AG04450 (cell line): ENCODE measurements around the gene RPTOR. TPM values are rescaled to one million over a fixed set of nuclear protein-coding genes. Genes with fewer than 3 reads are reported as not detected.

Source experiments
- CTCF ChIA-PET: fragments of 300-600, 350-600 bp; formaldehyde crosslinking; extraction: SDS; loops from one replicate; lab custom pipeline; 2022; ENCODE audit warnings: antibody characterized with exemption, inconsistent platforms; lab: Charles Lee
- POLR2A ChIA-PET: fragments of 350-600 bp; formaldehyde crosslinking; extraction: SDS; loops from one replicate; lab custom pipeline; 2021; ENCODE audit warnings: antibody characterized with exemption, inconsistent platforms; lab: Yijun Ruan, JAX
- DNase-seq: peaks from one replicate; pipeline ENCODE4 v3.0.0-alpha.2; 2011; ENCODE audit warnings: low read depth, low spot score
- H3K27ac ChIP-seq: one replicate; pipeline ENCODE4 v1.5.1; 2012; ENCODE audit warnings: low read depth, low read length, control low read depth
- H3K27me3 ChIP-seq: one replicate; pipeline ENCODE4 v1.6.0; 2012; ENCODE audit warnings: low read length; ENCODE audit not compliant: control insufficient read depth, insufficient read depth
- H3K4me3 ChIP-seq: 2 replicates; pipeline ENCODE4 v1.5.1; 2011; ENCODE audit warnings: mild to moderate bottlenecking, low read depth, low read length, control low read depth
- H3K9me3 ChIP-seq: 2 replicates; pipeline ENCODE4 v1.5.1; 2012; ENCODE audit warnings: low read length; ENCODE audit not compliant: control insufficient read depth, insufficient read depth
- CTCF ChIP-seq: IDR thresholded peaks from 2 replicates; pipeline ENCODE4 v1.5.1; 2011; ENCODE audit warnings: low read depth, low read length, control low read depth, inconsistent platforms
- polyA plus RNA-seq: library from polyadenylated mRNA; depleted of rRNA; stranded (reverse); fragments of >200 nt; gene quantifications from 2 replicates; pipeline ENCODE4 v1.2.3, GENCODE V29; 2011

Gene RPTOR
- polyA plus RNA-seq, 1 experiment: 6.2 TPM

GRCh38 chr17:80970762-80971703 lies 426.4 kb downstream of the RPTOR start:
- Histone ChIP-seq H3K27ac (no peak overlapping the region), H3K9me3 (peaks cover 7% of the 10 kb centered on the region; the same call in 1 of the 2 replicates), H3K27me3 (peaks cover 2% of the 10 kb centered on the region), H3K4me3 (no peak overlapping the region)
- TF ChIP-seq CTCF: no peak
- ChIA-PET CTCF (interaction anchor here (1.1 kb wide), 1 partner anchor 544 kb away, joined by 8 read pairs; no protein-coding TSS in a partner anchor), POLR2A (no interaction called here)
- no peak for DNase-seq

GRCh38 chr17:80971704-80972304 lies 427.2 kb downstream of the RPTOR start:
- no peak for DNase-seq
- Histone ChIP-seq H3K27ac (no peak overlapping the region), H3K4me3 (no peak overlapping the region), H3K27me3 (peaks cover 2% of the 10 kb centered on the region), H3K9me3 (no peaks in the 10 kb centered on the region; the same call in 1 of the 2 replicates)
- no peak for TF ChIP-seq CTCF
- POLR2A ChIA-PET: no interaction called here
- CTCF ChIA-PET: no interaction called here

GRCh38 chr17:80976701-80977100 lies 432.1 kb downstream of the RPTOR start:
- no peak for TF ChIP-seq CTCF
- CTCF ChIA-PET: no interaction called here
- Histone ChIP-seq H3K27me3 (no peaks in the 10 kb centered on the region), H3K9me3 (no peaks in the 10 kb centered on the region; the same call in 1 of the 2 replicates), H3K27ac (no peak overlapping the region), H3K4me3 (no peak overlapping the region)
- no peak for DNase-seq
- POLR2A ChIA-PET: no interaction called here

GRCh38 chr17:80977172-80977571 lies 432.5 kb downstream of the RPTOR start:
- TF ChIP-seq CTCF: no peak
- H3K9me3 ChIP-seq: no peaks in the 10 kb centered on the region; the same call in 1 of the 2 replicates
- H3K4me3 ChIP-seq: no peak overlapping the region
- no peaks in the 10 kb centered on the region for H3K27me3 ChIP-seq
- POLR2A ChIA-PET: no interaction called here
- no peak for DNase-seq
- CTCF ChIA-PET: interaction anchor here (1.2 kb wide), 1 partner anchor 550 kb away, joined by 5 read pairs; no protein-coding TSS in a partner anchor
- no peak overlapping the region for H3K27ac ChIP-seq
